Measurements from ENCODE around the gene FAM237B.
A peak's percentile ranks its signal among the peaks of the same experiment; 100 is the strongest.
"Not testable (repeated sequence)": the region's sequence is repeated elsewhere in the genome, so short reads cannot be mapped to it uniquely, and the experiment has no call there.

The FAM237B gene

DNA sequence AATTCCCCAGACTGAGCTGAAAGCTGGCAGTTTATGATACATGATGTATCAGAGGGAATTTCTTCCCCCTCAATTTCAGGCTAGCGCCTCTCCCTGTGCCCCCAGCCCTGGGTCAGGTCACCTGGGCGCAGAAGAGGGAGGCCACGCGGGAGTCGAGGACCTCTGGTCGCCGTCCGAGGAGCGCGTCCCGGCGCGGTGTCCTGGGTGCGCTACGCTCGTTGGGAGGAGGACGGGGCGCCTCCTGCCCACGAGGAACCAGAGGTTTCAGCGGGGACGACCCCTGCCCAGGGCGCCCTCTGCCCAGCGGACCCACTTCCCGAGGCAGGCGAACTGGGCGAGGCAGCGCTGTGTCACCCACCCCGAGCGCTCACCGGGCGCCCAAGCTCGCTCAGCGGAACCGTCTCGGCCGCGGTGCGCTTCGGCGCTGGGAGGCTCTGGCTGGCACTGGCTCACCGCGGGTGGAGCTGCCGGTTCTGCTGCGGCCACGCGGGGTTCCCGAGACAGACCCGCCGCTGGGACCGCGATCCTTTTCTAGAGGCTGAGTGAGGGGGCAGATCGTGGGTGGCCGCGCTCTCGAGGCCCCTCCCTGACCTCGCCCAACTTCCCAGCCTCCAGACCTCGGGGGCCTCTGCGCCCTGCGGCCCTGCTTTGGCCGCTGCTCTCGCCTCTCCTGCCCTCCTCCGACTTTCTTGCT is at the start of gene FAM237B:
FAM237B (minus strand) TSS at position 504 of the 694 bp plus-strand sequence. CDS start 1,556 bp downstream, outside the sequence.
- peak; percentile 23 for DNase-seq

DNA sequence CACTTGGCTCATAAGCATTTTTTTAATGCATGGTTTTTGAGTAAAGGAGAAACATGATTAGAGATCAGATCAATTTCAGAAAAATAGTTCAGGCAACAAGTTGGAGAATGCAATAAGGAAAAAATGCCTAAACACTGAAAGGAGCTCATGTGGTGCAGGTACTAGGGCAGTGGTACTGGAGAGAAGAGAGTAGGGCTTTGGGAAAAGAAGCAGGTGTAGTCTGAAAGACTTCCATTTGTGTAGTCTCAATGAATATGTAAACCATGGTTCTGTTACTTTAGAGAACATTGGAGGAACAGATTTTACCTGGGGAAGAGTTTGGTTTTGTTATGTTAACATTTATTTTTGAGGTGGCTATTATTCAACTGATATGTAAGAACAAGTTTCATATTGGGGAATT is 30.9 kb upstream of the FAM237B start:
- DNase-seq: no peak

DNA sequence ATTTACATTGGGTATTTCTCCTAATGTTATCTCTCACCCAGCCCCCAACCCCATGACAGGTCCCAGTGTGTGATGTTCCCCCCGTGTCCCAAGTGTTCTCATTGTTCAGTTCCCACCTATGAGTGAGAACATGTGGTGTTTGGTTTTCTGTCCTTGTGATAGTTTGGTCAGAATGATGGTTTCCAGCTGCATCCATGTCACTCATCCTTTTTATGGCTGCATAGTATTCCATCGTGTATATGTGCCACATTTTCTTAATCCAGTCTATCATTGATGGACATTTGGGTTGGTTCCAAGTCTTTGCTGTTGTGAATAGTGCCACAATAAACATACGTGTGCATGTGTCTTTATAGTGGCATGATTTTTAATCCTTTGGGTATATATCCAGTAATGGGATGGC is 28.9 kb upstream of the FAM237B start:
- DNase-seq: not testable (repeated sequence)

DNA sequence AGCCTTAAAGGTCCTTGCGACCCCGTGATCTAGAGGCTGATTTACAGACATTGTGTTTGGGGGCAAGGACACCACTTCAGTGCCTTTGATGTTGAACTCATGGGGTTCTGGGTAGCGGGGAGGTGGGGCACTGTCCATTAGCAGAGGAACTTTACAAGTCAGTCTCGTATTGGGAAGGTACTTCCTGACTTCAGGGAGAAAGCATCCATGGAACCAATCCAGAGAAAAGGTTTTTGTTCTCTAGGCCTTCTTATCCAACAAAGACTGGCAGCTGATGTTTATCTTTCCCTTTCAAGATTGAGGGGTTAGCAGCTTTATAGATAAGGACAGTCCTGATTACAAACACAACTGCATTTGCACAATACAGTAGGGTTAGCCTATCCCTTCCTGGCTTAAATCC is 28.2 kb upstream of the FAM237B start:
- no peak for DNase-seq

DNA sequence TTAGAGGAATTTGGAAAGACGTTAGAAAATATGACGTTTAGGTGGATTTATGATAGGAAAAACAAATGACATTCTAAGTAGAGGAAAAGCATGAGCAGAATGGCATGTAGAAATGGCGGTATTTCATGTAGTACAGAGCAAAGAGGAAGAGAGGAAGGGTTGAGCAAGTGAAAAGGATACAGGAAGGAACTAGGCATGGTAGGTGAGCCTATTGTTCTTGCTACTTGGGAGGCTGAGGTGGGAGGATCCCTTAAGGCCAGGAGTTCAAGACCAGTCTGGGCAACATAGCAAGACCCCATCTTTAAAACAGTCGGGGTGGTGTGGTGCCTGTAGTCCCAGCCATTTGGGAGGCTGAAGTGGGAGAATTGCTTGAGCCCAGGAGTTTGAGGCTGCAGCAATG is 26.7 kb upstream of the FAM237B start:
- no peak for DNase-seq

DNA sequence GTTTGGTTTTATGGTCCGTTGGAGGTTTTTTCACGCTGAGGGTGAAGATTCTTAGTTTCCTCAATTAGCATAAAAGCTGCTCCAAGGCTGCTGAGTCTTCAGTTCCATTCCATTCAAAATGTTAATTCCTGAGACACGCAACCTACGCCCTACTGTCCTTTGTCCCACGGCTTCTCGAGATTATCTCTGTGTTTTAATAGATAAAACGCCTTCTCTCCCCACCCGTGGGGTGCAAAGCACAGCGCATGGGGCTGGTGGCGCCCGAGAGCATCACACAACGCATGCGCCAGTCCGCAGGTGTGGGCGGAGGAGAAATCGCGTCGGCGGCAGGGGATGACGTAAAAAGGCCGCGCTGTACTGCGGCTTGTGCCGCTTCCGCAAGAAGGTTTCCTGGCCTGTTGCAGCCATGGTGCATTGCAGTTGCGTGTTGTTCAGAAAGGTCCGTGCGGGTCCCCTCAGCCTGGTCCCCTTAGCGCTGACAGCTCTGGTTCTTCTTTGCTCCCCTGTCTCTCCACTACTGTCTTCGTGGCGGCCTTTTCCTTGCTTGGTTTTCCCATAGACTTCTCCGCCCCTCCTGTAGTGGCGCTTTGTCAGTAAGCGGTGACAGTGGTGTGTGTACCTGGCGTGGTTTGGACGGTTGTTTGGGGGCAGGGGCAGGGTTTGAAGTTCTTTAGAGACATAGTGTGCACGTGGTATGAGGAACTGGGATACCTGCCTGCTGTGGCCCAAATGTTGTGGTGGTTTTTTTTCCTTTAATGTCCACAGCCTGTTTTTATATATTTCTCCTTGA is 25.4 kb upstream of the FAM237B start, which contains the start of gene GTPBP10:
GTPBP10 (plus strand) TSS at position 381 of the 790 bp plus-strand sequence; CDS start at position 407, 26 bp downstream.
- DNase-seq: peak; percentile 95

DNA sequence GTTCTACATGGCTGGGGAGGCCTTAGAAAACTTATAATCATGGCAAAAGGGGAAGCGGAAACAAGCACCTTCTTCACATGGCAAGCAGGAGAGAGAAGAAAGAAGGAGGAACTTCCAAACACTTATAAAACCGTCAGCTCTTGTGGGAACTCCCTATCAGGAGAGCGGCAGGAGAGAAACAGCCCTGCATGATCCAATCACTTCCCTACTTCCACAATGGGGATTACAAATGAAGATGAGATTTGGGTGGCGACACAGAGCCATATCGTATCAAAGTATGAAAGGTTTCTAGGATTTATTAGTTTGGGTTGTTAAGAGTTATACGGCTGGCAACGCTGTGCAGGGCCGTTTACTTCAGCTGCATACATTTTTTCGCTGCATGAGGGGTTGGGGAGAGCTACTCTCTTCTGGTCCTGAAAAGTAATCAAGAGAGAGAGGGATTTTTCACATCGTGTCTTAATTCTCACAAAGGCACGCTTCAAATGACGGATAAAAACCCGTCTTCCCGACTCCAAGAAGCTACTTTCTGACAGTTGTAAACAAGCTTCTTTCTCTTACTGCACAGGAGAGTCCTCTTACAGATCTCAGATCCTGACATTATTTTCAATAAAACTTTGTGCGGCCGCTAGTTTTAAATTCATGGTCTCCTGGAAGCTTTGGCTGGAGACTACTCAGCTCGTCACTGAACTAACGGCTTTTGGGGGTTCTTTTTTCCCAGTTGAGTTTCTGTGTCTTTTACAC is 24.7 kb upstream of the FAM237B start:
- DNase-seq: no peak

DNA sequence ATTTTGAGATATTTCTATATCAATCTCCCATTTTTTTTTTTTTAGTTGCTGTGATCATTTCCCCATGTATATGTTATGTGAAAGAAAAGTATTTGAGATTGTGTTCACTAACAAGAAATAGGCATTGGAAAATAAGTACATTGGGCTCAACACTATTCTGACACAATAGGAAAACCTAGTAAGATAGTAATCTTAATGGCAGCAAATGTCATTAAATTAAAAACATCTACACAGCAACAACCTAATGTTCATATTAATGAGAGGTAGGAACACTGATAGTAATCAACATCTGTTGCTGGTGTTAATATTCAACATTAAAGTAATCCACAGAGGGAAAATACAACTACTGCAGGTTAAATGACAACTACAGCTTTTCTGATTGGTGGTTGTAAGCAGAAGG is 23.9 kb upstream of the FAM237B start:
- no peak for DNase-seq

DNA sequence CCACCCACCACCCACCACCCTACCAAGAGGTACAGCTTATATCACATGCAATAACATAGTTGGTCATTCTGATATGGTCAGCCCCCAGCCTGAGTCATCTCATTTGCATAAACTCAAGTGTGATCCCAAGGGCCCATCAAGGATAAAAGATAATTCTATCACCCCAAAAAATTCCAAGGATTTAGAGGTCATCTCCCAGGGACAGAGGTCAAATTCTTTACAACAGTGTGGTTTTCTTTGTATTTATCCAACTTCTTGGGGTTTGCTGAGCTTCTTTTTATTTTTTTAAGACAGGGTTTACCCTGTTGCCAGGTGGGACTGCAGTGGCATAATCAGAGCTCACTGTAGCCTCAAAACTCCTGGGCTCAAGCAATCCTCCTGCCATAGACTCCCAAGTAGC is 16.0 kb upstream of the FAM237B start:
- no peak for DNase-seq

DNA sequence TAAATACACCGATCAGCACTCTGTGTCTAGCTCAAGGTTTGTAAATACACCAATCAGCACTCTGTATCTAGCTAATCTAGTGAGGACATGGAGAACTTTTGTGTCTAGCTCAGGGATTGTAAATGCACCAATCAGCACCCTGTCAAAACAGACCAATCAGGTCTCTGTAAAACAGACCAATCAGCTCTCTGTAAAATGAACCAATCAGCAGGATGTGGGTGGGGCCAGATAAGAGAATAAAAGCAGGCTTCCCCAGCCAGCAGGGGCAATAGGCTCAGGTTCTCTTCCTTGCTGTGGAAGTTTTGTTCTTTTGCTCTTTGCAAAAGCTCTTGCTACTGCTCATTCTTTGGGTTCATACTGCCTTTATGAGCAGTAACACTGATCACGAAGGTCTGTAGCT is 13.8 kb upstream of the FAM237B start:
- DNase-seq: not testable (repeated sequence)

DNA sequence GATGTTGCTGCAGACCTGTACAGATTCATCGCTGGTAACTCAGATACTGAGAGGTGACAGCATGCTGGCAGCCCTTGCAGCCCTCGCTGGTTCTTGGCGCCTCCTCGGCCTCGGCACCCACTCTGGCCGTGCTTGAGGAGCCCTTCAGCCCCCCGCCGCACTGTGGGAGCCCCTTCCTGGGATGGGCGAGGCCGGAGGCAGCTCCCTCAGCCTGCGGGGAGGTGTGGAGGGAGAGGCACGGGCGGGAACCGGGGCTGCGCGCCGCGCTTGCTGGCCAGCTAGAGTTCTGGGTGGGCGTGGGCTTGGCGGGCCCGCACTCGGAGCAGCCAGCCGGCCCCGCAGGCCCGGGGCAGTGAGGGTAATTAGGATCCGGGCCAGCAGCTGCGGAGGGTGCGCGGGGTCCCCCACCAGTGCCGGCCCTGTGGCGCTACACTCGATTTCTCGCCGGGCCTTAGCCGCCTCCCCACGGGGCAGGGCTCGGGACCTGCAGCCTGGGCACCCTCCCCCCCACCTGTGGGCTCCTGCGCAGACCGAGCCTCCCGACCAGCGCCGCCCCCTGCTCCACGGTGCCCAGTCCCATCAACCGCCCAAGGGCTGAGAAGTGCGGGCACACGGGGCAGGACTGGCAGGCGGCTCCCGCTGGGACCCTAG is 13.2 kb upstream of the FAM237B start:
- DNase-seq: no peak

DNA sequence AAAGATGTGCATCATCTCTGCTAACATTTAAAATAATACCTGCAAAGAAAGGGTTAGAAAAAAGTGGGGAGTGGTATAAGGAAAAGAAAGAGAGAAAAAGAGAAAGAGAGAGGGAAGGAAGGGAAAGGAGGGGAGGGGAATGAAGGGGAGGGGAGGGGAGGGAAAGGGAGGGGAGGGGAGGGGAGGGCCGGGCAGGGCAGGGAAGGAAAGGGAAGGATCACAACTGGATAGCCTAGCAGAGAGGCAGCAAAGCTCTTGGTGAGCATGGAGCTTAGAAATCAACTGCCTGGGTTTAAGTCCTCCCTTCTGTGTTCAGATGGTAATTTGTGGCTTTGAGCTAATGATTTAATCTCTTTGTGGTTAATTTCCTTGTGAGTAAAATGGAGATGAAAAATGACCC is 5.4 kb upstream of the FAM237B start:
- DNase-seq: no peak

DNA sequence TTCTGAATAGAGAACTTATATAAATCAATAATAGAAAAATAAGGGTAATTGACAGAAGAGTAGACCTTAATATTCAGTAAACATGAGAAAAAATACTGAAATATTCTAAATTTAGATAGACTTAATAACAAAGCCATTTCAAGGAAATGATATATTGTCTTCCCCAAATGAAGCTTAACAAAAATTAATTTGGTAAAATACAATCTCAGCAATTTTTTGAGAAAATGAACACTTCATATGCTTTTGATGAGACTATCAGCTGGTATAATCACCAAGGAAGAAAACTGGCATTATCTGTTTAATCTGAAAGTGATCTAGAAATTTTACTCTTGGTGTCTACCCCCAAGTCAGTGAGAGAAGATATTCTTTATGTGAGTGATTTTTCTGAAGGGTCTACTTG is 1.7 kb upstream of the FAM237B start:
- no peak for DNase-seq

DNA sequence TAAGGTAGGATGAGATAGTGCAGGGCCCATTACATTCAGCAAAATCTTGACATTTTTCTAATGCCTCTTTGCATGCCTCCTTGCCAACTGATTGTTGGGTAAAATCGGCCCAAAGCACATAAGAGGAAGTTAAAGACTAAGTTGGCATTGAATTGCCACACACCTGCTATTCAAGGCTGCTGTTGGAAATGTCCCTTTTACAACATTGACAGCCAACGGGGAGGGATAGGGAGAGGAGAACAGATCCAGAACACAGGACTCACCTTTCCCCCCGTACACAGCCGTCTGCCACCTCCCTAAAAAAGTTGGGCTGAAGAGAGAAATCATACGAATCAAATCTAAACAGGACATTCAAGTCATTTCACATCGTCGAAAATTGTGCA is 695 bp downstream of the FAM237B start:
- no peak for DNase-seq

DNA sequence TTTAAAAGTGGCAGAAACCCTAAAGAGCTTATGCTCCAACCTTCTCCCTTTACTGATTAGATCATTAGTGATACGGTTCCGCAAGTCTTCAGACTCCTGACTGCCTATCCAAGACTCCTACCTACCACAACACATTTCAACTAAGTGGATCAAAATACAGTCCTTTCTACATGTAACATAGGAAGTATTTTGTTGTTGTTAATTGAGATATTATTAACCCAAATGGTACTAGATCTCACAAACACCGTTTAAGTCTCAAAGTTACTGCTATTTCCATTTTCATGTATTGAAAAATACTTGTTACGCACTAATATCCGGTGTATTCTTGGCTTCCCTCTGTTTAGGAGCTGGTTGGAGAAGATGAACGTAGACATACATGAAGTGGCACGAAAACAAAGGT is 1.1 kb downstream of the FAM237B start:
- no peak for DNase-seq

DNA sequence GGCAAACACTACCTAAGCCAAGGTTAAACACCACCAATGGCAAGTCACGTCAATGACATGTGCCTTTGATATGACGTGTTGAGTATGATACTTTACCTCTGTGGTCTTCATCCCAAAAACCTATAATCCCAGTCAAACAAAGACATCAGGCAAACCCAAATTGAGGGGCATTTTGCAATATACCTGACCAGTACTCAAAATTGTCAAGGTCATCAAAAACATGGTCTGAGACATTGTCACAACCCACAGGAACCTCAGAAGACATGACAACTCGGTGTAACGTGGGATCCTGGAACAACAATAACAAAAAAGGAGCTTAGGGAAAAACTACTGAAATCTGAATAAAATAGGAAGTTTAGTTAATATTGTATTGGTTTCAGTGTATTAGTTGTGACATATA is 7.2 kb downstream of the FAM237B start:
- no peak for DNase-seq

DNA sequence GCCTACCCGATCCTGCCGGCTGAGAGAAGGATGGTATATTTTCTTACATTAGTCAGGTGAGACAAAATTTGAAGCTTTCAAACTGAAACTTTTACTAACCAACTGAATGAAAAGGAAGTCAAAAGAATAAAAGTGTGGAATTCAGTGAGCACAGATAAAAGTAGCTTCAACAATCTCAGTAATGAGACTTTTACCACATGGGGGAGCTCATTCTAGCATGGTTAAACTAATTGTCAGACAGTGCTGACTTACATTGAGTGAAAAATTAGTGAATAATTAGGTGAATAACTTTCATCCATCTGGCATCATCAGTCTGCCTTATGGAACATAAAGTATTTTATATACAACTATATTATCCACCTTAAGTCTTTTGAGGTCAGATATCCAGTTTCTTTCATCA is 8.4 kb downstream of the FAM237B start:
- DNase-seq: no peak

DNA sequence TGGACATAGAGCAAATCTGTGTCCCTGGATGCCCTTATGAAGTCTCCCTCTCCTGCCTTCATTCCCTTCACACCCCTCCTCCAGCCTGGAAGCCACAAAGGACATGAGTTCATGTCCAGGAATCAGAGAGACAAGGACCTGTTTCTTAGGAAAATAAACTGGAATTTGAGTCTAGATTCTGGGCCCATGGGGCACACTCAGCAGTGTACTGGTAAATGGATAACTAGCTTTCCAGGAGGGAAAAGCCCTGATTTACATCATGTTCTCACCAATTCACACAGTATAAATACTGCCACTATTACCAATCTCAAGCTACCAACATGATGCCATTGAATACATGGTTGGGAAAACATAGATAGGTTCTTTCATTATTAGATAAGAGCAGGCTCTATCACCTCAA is 9.9 kb downstream of the FAM237B start:
- DNase-seq: no peak

DNA sequence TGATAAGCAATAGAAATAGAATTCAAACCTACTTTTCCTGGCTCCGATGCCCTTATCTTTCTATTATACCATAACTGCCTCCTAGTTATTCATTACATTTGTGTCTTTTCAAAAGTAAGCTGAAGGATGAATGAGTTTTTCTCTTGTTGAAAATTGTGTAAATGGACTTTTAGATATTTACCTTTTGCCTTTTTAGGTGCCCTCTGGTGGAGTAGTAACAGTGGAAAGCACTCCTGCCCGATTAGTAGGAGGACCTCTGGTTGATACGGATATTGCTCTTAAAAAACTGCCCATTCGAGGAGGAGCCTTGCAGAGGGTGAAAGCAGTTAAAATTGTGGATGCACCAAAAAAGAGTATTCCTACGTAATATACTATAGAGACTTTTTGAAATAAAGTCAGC is 11.2 kb downstream of the FAM237B start:
- DNase-seq: no peak

DNA sequence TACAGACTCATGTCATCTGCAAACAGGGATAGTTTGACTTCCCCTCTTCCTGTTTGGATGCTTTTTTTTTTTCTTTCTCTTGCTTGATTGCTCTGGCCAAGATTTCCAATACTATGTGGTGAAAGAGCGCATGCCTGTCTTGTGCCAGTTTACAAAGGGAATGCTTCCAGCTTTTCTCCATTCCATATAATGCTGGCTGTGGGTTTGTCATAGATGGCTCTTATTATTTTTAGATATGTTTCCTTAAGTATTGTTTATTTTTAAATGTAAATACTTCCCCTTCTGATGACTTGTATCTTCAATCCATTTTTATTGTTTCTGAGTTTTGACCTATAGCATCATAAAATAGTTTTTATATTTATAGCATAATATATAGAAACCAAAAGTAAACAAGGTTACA is 17.9 kb downstream of the FAM237B start:
- no peak for DNase-seq

DNA sequence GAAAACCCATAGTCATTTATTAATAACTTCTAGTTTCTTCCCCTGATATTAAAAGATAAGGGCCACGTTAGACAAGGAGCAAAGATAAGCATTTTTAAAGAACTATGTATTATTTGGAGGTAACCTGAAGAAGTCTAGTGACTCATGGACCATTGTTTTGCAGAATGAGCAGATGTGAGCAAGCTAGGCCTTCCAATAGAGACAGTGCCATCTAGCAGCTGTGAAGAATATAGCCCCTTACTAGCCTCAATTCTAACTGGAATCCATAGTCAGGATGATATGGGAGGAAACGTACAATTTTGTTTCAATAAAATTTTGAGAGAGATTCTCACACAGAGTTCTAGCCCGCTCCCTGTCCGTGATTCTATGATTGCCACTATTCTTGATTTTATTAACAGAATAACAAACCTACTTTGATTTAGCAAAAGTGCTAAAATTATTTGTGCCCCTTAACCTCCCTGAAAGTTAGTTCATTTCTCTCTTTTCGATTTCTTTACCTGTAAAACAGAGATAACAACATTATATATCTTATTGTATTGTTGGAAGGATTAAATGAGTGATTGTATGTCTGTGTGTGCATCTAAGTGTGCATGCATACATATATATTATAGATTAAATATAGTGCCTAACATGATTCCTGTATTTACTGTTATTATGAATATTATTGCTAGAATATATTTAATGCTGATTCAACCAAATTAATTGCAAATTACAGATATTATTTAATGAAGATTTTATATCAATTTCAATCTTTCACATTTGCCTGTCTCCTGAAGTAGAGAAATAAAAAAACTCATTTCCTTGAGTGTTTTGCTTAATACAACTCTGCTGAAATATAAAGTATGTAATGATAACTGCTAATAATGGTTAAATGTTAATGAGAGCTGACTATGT is 22.7 kb downstream of the FAM237B start:
- peak; percentile 42 for DNase-seq
